H9 (cell line): Measurements from ENCODE around the gene ZMYND8. TPM values are rescaled to one million over a fixed set of nuclear protein-coding genes. Genes with fewer than 3 reads are reported as not detected.

Experiments
- DNase-seq: peaks from one replicate; pipeline ENCODE4 v3.0.0-alpha.2; 2017
- H2AFZ ChIP-seq: one replicate; pipeline ENCODE4 v1.6.1; 2013; ENCODE audit warnings: mild to moderate bottlenecking, low read length, control low read depth, moderate library complexity
- H2AK5ac ChIP-seq: 2 replicates; pipeline ENCODE4 v1.6.1; 2013; ENCODE audit warnings: low read length, control low read depth, mixed read lengths; ENCODE audit not compliant: insufficient read length
- H2BK120ac ChIP-seq: one replicate; pipeline ENCODE4 v1.6.1; 2013; ENCODE audit warnings: low read depth, mild to moderate bottlenecking, low read length, control low read depth, inconsistent platforms; ENCODE audit not compliant: poor library complexity, severe bottlenecking
- H2BK12ac ChIP-seq: 2 replicates; pipeline ENCODE4 v1.6.1; 2013; ENCODE audit warnings: low read length, control low read depth, mixed read lengths, low read depth; ENCODE audit not compliant: insufficient read length
- H2BK15ac ChIP-seq: 2 replicates; pipeline ENCODE4 v1.6.1; 2013; ENCODE audit warnings: low read depth, low read length, control low read depth
- H2BK20ac ChIP-seq: one replicate; pipeline ENCODE4 v1.6.1; 2013; ENCODE audit warnings: low read depth, mild to moderate bottlenecking, low read length, control low read depth, inconsistent platforms; ENCODE audit not compliant: poor library complexity, severe bottlenecking
- H2BK5ac ChIP-seq: 2 replicates; pipeline ENCODE4 v1.6.1; 2013; ENCODE audit warnings: low read length, control low read depth, mixed read lengths; ENCODE audit not compliant: insufficient read length
- H3K14ac ChIP-seq: 2 replicates; pipeline ENCODE4 v1.6.1; 2013; ENCODE audit warnings: low read length, control low read depth; ENCODE audit not compliant: insufficient read depth
- H3K18ac ChIP-seq: 2 replicates; pipeline ENCODE4 v1.6.1; 2013; ENCODE audit warnings: low read depth, mild to moderate bottlenecking, mixed read lengths, low read length, control low read depth; ENCODE audit not compliant: insufficient read length
- H3K23ac ChIP-seq: 2 replicates; pipeline ENCODE4 v1.6.1; 2013; ENCODE audit warnings: low read length, control low read depth, mixed read lengths, low read depth; ENCODE audit not compliant: insufficient read length
- H3K23me2 ChIP-seq: 2 replicates; pipeline ENCODE4 v1.6.1; 2013; ENCODE audit warnings: low read depth, mild to moderate bottlenecking, mixed read lengths, low read length, control low read depth; ENCODE audit not compliant: insufficient read length, poor library complexity, severe bottlenecking
- H3K27ac ChIP-seq: 2 replicates; pipeline ENCODE4 v1.5.1; 2013; ENCODE audit warnings: low read length, control low read depth, mixed read lengths, low read depth; ENCODE audit not compliant: insufficient read length
- H3K27me3 ChIP-seq: 2 replicates; pipeline ENCODE4 v1.6.1; 2013; ENCODE audit warnings: low read length, control low read depth, inconsistent platforms; ENCODE audit not compliant: insufficient read depth
- H3K4ac ChIP-seq: 2 replicates; pipeline ENCODE4 v1.6.1; 2013; ENCODE audit warnings: low read depth, mild to moderate bottlenecking, control low read depth, inconsistent platforms, low read length, moderate library complexity
- H3K4me1 ChIP-seq: 2 replicates; pipeline ENCODE4 v1.6.1; 2013; ENCODE audit warnings: low read length, control low read depth, inconsistent platforms; ENCODE audit not compliant: insufficient read depth
- H3K4me2 ChIP-seq: 2 replicates; pipeline ENCODE4 v1.6.1; 2013; ENCODE audit warnings: low read length, control low read depth, mixed read lengths; ENCODE audit not compliant: insufficient read length, insufficient read depth
- H3K56ac ChIP-seq: 2 replicates; pipeline ENCODE4 v1.6.1; 2013; ENCODE audit warnings: low read depth, mild to moderate bottlenecking, mixed read lengths, low read length, control low read depth; ENCODE audit not compliant: insufficient read length
- H3K79me1 ChIP-seq: 2 replicates; pipeline ENCODE4 v1.6.1; 2013; ENCODE audit warnings: low read depth, mild to moderate bottlenecking, moderate library complexity, low read length, control low read depth, inconsistent platforms; ENCODE audit not compliant: insufficient read depth, poor library complexity, severe bottlenecking
- H3K79me2 ChIP-seq: 2 replicates; pipeline ENCODE4 v1.6.1; 2013; ENCODE audit warnings: low read length, control low read depth, inconsistent platforms; ENCODE audit not compliant: insufficient read depth
- H3K9ac ChIP-seq: 2 replicates; pipeline ENCODE4 v1.6.1; 2013; ENCODE audit warnings: low read length, control low read depth, mixed read lengths; ENCODE audit not compliant: insufficient read length; ENCODE audit errors: extremely low read depth
- H3K9me3 ChIP-seq: one replicate; pipeline ENCODE4 v1.6.1; 2013; ENCODE audit warnings: low read depth, low read length, inconsistent platforms; ENCODE audit not compliant: control insufficient read depth
- H3T11ph ChIP-seq: one replicate; pipeline ENCODE4 v1.6.1; 2013; ENCODE audit warnings: mild to moderate bottlenecking, low read length, control low read depth, inconsistent platforms
- H4K20me1 ChIP-seq: one replicate; pipeline ENCODE4 v1.6.1; 2013; ENCODE audit not compliant: control insufficient read depth, insufficient read length, insufficient read depth
- H4K5ac ChIP-seq: 2 replicates; pipeline ENCODE4 v1.6.1; 2013; ENCODE audit warnings: low read depth, mild to moderate bottlenecking, mixed read lengths, low read length, control low read depth; ENCODE audit not compliant: insufficient read length
- H4K8ac ChIP-seq: replicated peaks from 2 replicates; pipeline ENCODE4 v1.6.1; 2013; ENCODE audit warnings: low read length, control low read depth, mixed read lengths, low read depth; ENCODE audit not compliant: insufficient read length
- H4K91ac ChIP-seq: 2 replicates; pipeline ENCODE4 v1.6.1; 2013; ENCODE audit warnings: low read depth, mild to moderate bottlenecking, moderate library complexity, mixed read lengths, low read length, control low read depth; ENCODE audit not compliant: insufficient read length
- H3K27ac Mint-ChIP-seq, 3 experiments: 2 replicates in 2 of 3; 3 replicates in 1 of 3; pipeline ENCODE4 v1.8.0; 2020 to 2021; ENCODE audit warnings: mixed read lengths in 3 of 3, mild to moderate bottlenecking in 1 of 3, moderate library complexity in 1 of 3
- H3K27me3 Mint-ChIP-seq: 2 replicates; pipeline ENCODE4 v1.8.0; 2021; ENCODE audit warnings: low read depth, mild to moderate bottlenecking, moderate library complexity, mixed read lengths
- H3K36me3 Mint-ChIP-seq, 3 experiments: 2 replicates in 2 of 3; 3 replicates in 1 of 3; pipeline ENCODE4 v1.8.0; 2020 to 2021; ENCODE audit warnings: low read depth in 3 of 3, mixed read lengths in 3 of 3; ENCODE audit not compliant: insufficient read depth in 1 of 3
- H3K4me1 Mint-ChIP-seq, 2 experiments: 2 replicates each; pipeline ENCODE4 v1.8.0; 2020; ENCODE audit warnings: mixed read lengths in 2 of 2
- H3K4me3 Mint-ChIP-seq, 2 experiments: 2 replicates in 1 of 2; 3 replicates in 1 of 2; pipeline ENCODE4 v1.8.0; 2020 to 2021; ENCODE audit warnings: mild to moderate bottlenecking in 2 of 2, mixed read lengths in 2 of 2, moderate library complexity in 1 of 2
- H3K9me3 Mint-ChIP-seq, 2 experiments: 2 replicates in 1 of 2; 3 replicates in 1 of 2; pipeline ENCODE4 v1.8.0; 2020; ENCODE audit warnings: mild to moderate bottlenecking in 2 of 2, mixed read lengths in 2 of 2, moderate library complexity in 1 of 2
- WGBS: extraction: QIAGEN DNeasy Blood & Tissue Kit; methylation state at CpG from one replicate; pipeline ENCODE4 v1.1.7; 2013; ENCODE audit warnings: missing lambda C conversion rate, low lambda C conversion rate, mixed read lengths; ENCODE audit not compliant: insufficient read length; ENCODE audit errors: extremely low coverage; 5-methylcytosine and 5-hydroxymethylcytosine counted together
- total RNA-seq: library from RNA; stranded (reverse); gene quantifications from 2 replicates; pipeline ENCODE4 v1.2.1, GENCODE V29; 2021
- TF ChIP-seq, protein P1 (sequence below): fragments of 200-600 bp; sonication (generic); conservative IDR thresholded peaks from 3 replicates; pipeline ENCODE4 v1.8.0; 2021; ENCODE audit warnings: antibody characterized with exemption, mild to moderate bottlenecking

ZMYND8 gene
- total RNA-seq, 1 experiment from 2014 or later, result 158 TPM

- no peak overlapping the region for H3K23ac ChIP-seq
- no peak overlapping the region for H3T11ph ChIP-seq
- no peak overlapping the region for H3K56ac ChIP-seq
- H4K91ac ChIP-seq, result no peak overlapping the region
- no peak overlapping the region for H2BK20ac ChIP-seq
- H2AK5ac ChIP-seq, result no peak overlapping the region
- H2BK15ac ChIP-seq, result no peak overlapping the region
- H2BK120ac ChIP-seq, result no peak overlapping the region
- no peak overlapping the region for H3K4me3 Mint-ChIP-seq
- peak overlapping the region in 1 of 3 experiments; percentile 81; a peak in 2 of 7 replicates for H3K27ac Mint-ChIP-seq
- no peaks in the 10 kb centered on the region for H3K4me1 ChIP-seq
- no peaks in the 10 kb centered on the region for H3K27me3 Mint-ChIP-seq
- no peak overlapping the region for H4K5ac ChIP-seq
- no peak for DNase-seq
- H3K27me3 ChIP-seq, result no peaks in the 10 kb centered on the region
- no peak overlapping the region for H2BK12ac ChIP-seq
- H3K9me3 Mint-ChIP-seq, result no peaks in the 10 kb centered on the region
- no peak overlapping the region for H3K9ac ChIP-seq
- no peaks in the 10 kb centered on the region for H3K23me2 ChIP-seq
- no peak overlapping the region for H3K27ac ChIP-seq
- H3K36me3 Mint-ChIP-seq, result peaks cover 57 to 80% (median 73%) of the 10 kb centered on the region in 3 experiments
- no peak overlapping the region for H2BK5ac ChIP-seq
- H3K79me2 ChIP-seq, result no peaks in the 10 kb centered on the region
- H3K18ac ChIP-seq, result no peak overlapping the region
- no peaks in the 10 kb centered on the region for H4K20me1 ChIP-seq
- no peak overlapping the region for H3K14ac ChIP-seq
- H3K9me3 ChIP-seq, result no peaks in the 10 kb centered on the region
- no CpG with 5 or more reads among the region's 4 CpGs for WGBS
- H3K4ac ChIP-seq, result no peak overlapping the region
- H3K4me2 ChIP-seq, result no peak overlapping the region
- TF ChIP-seq, protein P1, sequence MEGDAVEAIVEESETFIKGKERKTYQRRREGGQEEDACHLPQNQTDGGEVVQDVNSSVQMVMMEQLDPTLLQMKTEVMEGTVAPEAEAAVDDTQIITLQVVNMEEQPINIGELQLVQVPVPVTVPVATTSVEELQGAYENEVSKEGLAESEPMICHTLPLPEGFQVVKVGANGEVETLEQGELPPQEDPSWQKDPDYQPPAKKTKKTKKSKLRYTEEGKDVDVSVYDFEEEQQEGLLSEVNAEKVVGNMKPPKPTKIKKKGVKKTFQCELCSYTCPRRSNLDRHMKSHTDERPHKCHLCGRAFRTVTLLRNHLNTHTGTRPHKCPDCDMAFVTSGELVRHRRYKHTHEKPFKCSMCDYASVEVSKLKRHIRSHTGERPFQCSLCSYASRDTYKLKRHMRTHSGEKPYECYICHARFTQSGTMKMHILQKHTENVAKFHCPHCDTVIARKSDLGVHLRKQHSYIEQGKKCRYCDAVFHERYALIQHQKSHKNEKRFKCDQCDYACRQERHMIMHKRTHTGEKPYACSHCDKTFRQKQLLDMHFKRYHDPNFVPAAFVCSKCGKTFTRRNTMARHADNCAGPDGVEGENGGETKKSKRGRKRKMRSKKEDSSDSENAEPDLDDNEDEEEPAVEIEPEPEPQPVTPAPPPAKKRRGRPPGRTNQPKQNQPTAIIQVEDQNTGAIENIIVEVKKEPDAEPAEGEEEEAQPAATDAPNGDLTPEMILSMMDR, result no peak
- no peak overlapping the region for H2AFZ ChIP-seq
- no peaks in the 10 kb centered on the region for H3K79me1 ChIP-seq
- no peak overlapping the region for H4K8ac ChIP-seq
- H3K4me1 Mint-ChIP-seq, result peaks cover 1 to 13% of the 10 kb centered on the region in 2 experiments
These were observed 118.8 kb downstream of the ZMYND8 start for GRCh38 chr20:47237715-47238114.
